IPS-15b (cell line): Measurements from ENCODE around the gene PRND.
"Not testable (repeated sequence)": the region's sequence is repeated elsewhere in the genome, so short reads cannot be mapped to it uniquely, and the experiment has no call there.

Experiments
- H3K27me3 ChIP-seq: one replicate; pipeline ENCODE4 v1.6.1; 2013; ENCODE audit warnings: low read length; ENCODE audit not compliant: control insufficient read depth, insufficient read depth
- H3K36me3 ChIP-seq: one replicate; pipeline ENCODE4 v1.6.1; 2013; ENCODE audit warnings: low read length; ENCODE audit not compliant: control insufficient read depth, insufficient read depth
- H3K4me1 ChIP-seq: one replicate; pipeline ENCODE4 v1.6.1; 2013; ENCODE audit warnings: mild to moderate bottlenecking, low read length; ENCODE audit not compliant: control insufficient read depth, insufficient read depth
- H3K4me3 ChIP-seq: one replicate; pipeline ENCODE4 v1.5.1; 2013; ENCODE audit warnings: low read depth, low read length
- H3K9ac ChIP-seq: one replicate; pipeline ENCODE4 v1.6.1; 2013; ENCODE audit warnings: low read depth, mild to moderate bottlenecking, low read length
- H3K9me3 ChIP-seq: one replicate; pipeline ENCODE4 v1.6.1; 2013; ENCODE audit warnings: mild to moderate bottlenecking, low read length; ENCODE audit not compliant: control insufficient read depth, insufficient read depth

PRND gene

GRCh38 chr20:4723553-4723952 lies 1.8 kb downstream of the PRND start:
- not testable (repeated sequence) for H3K9ac ChIP-seq, H3K4me3 ChIP-seq, H3K36me3 ChIP-seq, H3K9me3 ChIP-seq, H3K27me3 ChIP-seq
- H3K4me1 ChIP-seq: peaks cover 11% of the 10 kb centered on the region

DNA sequence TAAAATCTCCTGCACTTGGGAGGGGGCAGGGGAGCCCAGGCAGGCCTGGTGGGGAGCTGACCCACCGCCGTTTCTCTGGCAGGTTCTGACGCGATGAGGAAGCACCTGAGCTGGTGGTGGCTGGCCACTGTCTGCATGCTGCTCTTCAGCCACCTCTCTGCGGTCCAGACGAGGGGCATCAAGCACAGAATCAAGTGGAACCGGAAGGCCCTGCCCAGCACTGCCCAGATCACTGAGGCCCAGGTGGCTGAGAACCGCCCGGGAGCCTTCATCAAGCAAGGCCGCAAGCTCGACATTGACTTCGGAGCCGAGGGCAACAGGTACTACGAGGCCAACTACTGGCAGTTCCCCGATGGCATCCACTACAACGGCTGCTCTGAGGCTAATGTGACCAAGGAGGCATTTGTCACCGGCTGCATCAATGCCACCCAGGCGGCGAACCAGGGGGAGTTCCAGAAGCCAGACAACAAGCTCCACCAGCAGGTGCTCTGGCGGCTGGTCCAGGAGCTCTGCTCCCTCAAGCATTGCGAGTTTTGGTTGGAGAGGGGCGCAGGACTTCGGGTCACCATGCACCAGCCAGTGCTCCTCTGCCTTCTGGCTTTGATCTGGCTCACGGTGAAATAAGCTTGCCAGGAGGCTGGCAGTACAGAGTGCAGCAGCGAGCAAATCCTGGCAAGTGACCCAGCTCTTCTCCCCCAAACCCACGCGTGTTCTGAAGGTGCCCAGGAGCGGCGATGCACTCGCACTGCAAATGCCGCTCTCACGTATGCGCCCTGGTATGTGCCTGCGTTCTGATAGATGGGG lies 3.0 kb downstream of the PRND start:
- Histone ChIP-seq H3K4me3 (no peak overlapping the region), H3K36me3 (no peaks in the 10 kb centered on the region), H3K9me3 (no peaks in the 10 kb centered on the region), H3K9ac (no peak overlapping the region), H3K4me1 (peaks cover 11% of the 10 kb centered on the region), H3K27me3 (peaks cover 2% of the 10 kb centered on the region)

DNA sequence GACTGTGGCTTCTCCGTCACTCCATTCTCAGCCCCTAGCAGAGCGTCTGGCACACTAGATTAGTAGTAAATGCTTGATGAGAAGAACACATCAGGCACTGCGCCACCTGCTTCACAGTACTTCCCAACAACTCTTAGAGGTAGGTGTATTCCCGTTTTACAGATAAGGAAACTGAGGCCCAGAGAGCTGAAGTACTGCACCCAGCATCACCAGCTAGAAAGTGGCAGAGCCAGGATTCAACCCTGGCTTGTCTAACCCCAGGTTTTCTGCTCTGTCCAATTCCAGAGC lies 3.5 kb downstream of the PRND start:
- H3K36me3 ChIP-seq: no peaks in the 10 kb centered on the region
- no peak overlapping the region for H3K4me3 ChIP-seq
- H3K27me3 ChIP-seq: peaks cover 2% of the 10 kb centered on the region

DNA sequence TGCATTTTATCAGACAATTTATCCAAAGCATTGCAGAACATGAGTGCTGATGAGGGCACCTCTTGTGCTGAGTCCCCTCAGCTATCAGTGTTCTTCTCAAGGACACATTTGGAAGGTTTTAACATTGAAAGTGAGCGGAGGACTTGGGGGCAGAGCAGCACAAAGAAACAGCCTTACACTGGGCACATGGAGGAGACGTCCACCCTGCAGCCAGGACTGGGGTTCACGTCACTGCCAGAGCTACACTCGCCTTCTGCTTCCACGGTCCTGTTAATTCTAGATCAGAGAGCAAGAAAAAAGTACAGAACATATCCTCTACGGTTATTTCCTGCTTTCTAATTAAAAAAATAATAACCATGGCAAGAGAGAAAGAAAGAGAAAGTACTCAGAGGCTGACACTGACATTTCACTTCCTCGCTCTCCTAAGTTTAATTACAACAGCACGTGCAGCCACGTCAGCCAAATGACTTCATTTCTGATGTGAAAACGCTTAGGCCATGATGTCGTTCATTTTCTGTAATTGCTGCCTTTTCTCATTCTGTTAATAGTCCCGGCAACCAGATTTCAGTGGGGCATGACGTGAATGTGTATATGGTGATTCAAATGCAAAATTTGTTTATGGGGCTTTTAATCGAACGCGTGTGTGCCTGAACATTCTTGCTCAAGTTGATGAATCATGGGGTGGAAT lies 5.1 kb downstream of the PRND start:
- Histone ChIP-seq H3K27me3 (no peaks in the 10 kb centered on the region), H3K9ac (no peak overlapping the region), H3K9me3 (no peaks in the 10 kb centered on the region), H3K36me3 (no peaks in the 10 kb centered on the region), H3K4me3 (no peak overlapping the region), H3K4me1 (peaks cover 6% of the 10 kb centered on the region)

More for the DNA sequence above, 3.5 kb downstream of the PRND start:
- H3K9me3 ChIP-seq: no peaks in the 10 kb centered on the region
- peaks cover 11% of the 10 kb centered on the region for H3K4me1 ChIP-seq
- H3K9ac ChIP-seq: no peak overlapping the region

DNA sequence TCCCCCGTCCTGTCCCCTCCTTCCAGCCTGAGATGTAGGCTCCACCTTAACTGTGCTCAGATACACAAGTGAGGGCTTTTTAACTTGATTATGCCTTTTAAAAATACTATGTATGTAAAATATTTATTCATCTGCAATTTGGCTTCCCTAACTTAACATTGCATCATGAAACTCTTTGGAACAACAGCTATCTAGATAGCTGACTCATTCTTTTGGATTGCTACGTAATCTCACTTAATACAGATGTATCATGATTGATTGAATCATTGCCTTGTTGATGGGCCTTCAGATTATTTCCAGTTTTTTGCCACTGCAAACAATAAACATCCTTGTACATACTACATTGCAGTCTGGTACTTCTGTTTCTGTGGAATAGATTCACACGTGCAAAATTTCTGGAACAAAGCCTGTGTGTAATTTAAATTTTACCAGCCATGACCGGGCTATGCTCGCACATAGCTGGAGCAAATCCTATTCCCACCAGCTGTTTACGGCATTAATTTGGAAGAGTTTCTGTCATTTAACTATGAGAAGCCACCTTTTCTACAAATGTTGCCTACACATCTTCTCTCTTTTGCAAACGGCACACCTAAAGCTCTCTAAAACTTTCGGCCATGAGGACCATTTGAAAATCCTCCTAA lies 6.5 kb downstream of the PRND start:
- Histone ChIP-seq H3K9ac (no peak overlapping the region), H3K4me1 (peaks cover 6% of the 10 kb centered on the region), H3K36me3 (no peaks in the 10 kb centered on the region), H3K9me3 (no peaks in the 10 kb centered on the region), H3K4me3 (no peak overlapping the region), H3K27me3 (no peaks in the 10 kb centered on the region)

- Histone ChIP-seq H3K9ac (no peak overlapping the region), H3K9me3 (no peaks in the 10 kb centered on the region), H3K4me3 (no peak overlapping the region)
These were observed 7.6 kb downstream of the PRND start for GRCh38 chr20:4729265-4729664.

DNA sequence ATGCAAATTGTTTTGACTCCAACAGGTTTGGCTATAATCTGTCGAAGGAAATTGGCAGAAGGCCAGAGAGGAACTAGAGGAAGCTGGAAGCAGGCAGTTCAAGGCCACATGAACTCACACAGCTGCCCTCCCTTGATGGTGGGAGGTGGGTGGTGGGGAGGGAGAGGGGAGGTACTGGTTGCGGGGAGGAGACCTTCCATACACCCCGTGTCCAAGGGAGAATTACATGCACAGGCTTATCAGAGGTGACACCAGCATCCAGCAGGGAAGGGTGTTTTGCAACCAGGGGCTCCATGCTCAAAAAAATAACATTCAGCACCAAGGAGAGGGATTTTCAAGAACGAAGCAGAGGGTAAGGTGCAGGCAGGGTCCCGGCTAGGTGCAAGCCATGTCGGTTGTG lies 9.1 kb downstream of the PRND start:
- H3K4me3 ChIP-seq: no peak overlapping the region

More at GRCh38 chr20:4729265-4729664, 7.6 kb downstream of the PRND start:
- Histone ChIP-seq H3K36me3 (no peaks in the 10 kb centered on the region), H3K27me3 (no peaks in the 10 kb centered on the region), H3K4me1 (peaks cover 6% of the 10 kb centered on the region)

DNA sequence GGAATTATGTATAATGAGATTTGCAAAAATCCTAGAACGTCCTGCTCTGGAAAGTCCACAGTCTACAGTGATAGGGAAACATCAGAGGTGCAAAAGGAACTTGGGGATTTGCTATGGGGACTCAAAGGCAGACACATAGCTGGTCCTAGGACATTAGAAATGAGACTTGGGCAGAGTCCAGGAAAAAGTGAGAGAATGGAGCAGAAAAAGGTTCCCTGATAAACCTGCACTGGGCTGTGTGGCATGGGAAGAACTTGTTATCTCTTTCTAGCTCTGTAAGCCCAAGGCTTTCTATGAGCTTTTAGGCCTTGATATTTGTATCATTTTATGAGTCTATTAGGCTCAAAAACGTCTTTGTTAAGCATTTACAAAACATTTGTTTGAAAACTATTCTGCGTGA lies 15.2 kb downstream of the PRND start:
- H3K4me1 ChIP-seq: no peaks in the 10 kb centered on the region
- no peaks in the 10 kb centered on the region for H3K27me3 ChIP-seq
- no peak overlapping the region for H3K9ac ChIP-seq
- no peaks in the 10 kb centered on the region for H3K36me3 ChIP-seq
- H3K4me3 ChIP-seq: no peak overlapping the region
- H3K9me3 ChIP-seq: no peaks in the 10 kb centered on the region

More for the DNA sequence above, 9.1 kb downstream of the PRND start:
- Histone ChIP-seq H3K9me3 (no peaks in the 10 kb centered on the region), H3K4me1 (peaks cover 6% of the 10 kb centered on the region), H3K36me3 (no peaks in the 10 kb centered on the region), H3K27me3 (no peaks in the 10 kb centered on the region), H3K9ac (no peak overlapping the region)

DNA sequence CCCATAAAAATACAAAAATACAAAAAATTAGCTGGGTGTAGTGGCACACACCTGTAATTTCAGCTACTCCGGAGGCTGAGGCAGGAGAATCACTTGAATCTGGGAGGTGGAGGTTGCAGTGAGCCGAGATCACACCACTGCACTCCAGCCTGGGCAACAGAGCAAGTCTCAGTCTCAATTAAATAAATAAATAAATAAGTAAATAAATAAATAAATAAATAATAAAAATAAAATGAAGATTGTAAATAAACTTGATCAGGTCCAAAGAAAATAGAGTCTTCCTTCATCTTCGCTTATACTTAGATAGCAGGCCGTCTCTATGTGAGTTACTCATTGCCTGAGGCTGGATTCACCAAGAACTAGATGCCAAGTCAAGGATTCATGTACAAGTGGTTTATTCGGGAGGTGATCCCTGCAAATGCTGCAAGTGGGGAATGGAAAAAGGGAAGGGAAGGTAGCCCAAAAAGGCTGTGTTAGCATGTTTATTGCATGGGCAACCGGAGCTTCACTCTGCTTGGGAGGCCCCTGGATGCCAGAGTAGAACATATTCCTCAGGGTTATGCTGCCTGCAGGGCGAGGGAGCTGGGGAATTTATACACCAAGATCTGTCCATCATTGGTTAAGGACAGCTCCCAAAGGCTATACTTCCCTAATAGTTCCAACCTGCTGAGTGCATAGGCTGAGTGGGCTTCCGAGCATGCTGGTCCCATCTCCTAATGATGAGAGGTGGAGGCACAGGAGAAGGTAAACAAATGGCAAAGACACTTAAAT lies 16.3 kb downstream of the PRND start:
- no peak overlapping the region for H3K4me3 ChIP-seq
- no peaks in the 10 kb centered on the region for H3K4me1 ChIP-seq
- no peaks in the 10 kb centered on the region for H3K9me3 ChIP-seq
- H3K36me3 ChIP-seq: no peaks in the 10 kb centered on the region
- no peaks in the 10 kb centered on the region for H3K27me3 ChIP-seq
- H3K9ac ChIP-seq: no peak overlapping the region

- Histone ChIP-seq H3K27me3 (no peaks in the 10 kb centered on the region), H3K4me3 (no peak overlapping the region), H3K4me1 (no peaks in the 10 kb centered on the region), H3K9ac (no peak overlapping the region), H3K36me3 (no peaks in the 10 kb centered on the region), H3K9me3 (no peaks in the 10 kb centered on the region)
These were observed 19.2 kb downstream of the PRND start for GRCh38 chr20:4740774-4741431.

GRCh38 chr20:4748847-4749246 lies 27.1 kb downstream of the PRND start:
- H3K9me3 ChIP-seq: peaks cover 3% of the 10 kb centered on the region
- no peaks in the 10 kb centered on the region for H3K27me3 ChIP-seq
- no peak overlapping the region for H3K4me3 ChIP-seq
- no peak overlapping the region for H3K9ac ChIP-seq
- H3K4me1 ChIP-seq: no peaks in the 10 kb centered on the region
- no peaks in the 10 kb centered on the region for H3K36me3 ChIP-seq
